GM19438 (cell line): ENCODE measurements around the gene MAOB.
"Not testable (repeated sequence)": the region's sequence is repeated elsewhere in the genome, so short reads cannot be mapped to it uniquely, and the experiment has no call there.

Experiments
- ATAC-seq: cut with Tn5 transposase; IDR thresholded peaks from one replicate; pipeline ENCODE4 v1.9.1; 2021; ENCODE audit warnings: low read depth; ENCODE audit not compliant: unreplicated experiment

Gene MAOB

DNA sequence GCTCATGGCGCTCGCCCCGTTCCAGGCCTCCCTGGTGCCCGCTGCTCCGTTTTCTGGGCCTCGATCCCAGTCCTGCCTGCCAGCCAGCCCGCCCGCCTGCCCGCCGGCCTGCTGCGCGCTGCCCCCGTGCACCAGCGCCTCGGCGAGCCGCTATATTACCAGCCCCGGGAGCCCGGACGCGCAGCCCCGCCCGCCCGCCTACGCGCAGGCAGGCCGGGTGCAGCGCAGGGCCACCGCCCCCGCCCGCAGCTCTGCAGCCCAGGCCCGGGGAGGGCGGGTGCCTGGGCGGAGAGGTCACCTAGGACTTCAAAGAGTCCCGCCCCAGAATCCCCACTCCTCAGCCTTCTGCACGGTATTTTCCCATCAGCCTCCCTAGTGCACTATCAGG lies at the start of gene MAOB:
Gene MAOB (minus strand): TSS at position 157 of the 388 bp plus-strand sequence. CDS start 151 bp downstream, at position 6.
- no peak for ATAC-seq

DNA sequence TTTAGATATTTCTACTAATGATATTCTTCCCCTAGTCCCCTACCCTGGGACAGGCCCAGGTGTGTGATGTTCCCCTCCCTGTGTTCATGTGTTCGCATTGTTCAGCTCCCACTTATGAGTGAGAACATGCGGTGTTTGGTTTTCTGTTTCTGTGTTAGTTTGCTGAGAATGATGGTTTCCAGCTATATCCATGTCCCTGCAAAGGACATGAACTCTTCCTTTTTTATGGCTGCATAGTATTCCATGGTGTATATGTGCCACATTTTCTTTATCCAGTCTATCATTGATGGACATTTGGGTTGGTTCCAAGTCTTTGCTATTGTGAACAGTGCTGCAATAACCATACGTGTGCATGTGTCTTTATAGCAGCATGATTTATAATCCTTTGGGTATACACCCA lies 39.8 kb upstream of the MAOB start:
- not testable (repeated sequence) for ATAC-seq

DNA sequence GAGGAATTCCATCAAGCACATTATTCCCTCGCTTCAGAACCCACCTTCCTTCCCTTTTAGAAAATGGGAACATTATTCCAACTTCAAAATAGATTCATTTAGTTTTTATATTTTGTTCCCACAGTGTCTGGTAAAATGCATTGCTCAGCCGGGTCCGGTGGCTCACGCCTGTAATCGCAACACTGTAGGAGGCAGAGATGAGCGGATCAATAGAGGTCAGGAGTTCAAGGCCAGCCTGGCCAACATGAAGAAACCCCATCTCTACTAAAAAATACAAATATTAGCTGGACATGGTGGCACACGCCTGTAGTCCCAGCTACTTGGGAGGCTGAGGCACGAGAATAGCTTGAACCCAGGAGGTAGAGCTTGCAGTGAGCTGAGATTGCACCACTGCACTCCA lies 28.5 kb upstream of the MAOB start:
- not testable (repeated sequence) for ATAC-seq

DNA sequence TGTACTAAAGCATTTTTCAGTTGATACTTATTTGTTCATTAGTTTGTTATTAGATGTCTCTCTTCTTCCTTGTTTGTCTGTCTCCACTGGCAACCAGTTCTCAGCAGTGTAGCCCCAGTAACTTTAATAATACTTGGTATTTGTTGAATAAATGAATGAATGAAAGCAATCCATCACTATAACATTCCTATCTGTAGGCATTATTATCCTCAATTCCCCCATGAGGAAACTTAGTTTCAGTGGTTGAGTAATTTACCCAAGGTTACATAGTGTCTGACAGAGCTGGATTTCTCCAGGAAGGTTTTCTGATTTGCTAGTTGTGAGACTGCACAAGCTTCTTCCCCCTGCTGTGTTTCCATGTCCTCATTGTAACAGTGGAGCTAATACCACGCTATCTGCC lies 27.8 kb upstream of the MAOB start:
- ATAC-seq = no peak

DNA sequence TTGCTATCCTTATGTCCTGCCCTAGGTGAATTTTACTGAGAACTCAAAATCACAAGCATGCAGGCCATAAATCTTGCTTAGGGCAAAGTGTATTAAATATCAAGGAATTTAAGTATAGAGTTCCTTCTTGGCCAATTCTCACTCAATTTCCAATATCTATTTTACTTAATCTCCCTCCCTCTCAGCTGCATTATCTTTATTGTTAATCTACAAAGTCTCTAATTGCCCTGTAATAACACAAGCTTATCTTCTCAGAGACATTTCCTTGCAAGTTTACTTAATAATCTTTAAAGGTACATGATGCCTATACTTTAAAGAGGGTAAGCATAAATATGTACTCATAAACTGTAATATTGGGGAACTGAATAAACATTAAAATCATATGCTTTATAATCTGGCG lies 26.9 kb upstream of the MAOB start:
- ATAC-seq = no peak

DNA sequence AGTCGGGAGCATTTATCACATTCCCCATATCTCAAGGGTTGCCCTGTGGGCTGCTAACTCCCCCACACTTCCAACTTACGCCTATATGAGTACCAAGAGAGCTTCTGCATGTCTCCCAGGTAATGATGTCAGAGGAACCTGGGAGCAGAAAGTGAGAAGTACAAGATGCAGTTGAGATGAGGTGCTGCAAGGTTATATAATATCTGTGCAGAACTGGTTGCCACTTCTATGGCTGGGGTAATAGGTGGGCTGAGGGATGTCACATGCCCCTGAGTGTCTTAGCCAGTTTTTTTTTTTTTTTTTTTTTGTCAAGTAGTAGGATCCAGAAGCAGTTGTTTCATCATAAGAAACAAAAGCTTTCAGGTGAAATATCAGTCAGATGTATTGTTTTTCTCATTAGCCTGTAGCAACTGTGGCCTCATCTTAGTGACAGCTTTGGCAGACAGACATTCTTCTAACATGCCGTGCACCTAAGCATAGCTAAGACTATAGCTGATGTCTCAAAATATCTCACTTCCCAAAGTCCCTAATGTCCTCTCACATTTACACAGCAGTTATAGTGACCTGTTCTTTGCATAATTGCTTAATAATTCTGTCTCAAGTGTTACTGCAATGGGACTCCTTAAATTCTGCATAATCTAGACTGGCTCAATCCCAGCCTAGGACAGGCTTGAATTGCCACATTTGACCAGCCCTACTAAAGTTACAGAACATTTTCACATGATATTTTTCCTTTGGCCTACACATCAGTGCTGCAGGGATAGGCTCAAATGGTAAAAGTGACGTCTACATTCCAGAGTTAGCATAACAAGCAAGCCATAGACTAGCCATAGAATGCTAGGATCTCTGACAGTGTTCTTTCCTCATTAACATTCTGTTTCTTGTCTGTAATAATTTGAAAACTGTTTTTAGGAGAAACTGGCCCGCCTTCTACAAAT lies 17.9 kb upstream of the MAOB start:
- no peak for ATAC-seq

DNA sequence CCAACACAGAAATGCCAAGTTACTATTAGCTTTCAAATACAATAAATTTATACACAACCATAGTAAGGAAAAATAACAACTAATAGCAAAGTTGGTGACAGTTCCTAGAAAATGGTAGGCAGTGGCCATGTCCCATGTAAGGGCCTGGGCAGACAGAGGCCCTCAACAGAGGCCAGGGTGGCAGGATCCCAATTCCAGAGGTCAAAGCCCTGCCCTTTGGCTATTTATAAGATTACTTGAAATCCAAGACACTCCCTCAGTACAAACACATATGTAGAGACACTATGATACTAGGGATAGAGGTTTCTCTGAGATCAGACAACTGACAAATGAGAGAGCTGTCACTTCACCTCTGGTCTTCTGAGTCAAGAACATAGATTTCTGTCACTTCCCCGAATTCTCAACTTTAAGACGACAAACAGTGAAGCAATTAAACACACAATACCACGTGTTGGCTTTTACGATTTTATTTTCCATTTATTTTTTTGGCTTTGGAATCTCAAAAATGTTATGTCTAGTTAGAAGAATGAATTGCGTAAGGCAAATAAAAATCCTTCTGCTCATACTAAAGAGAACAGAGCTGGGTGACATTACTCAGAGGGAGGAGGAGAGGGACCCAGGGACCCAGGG lies 16.3 kb upstream of the MAOB start:
- no peak for ATAC-seq

DNA sequence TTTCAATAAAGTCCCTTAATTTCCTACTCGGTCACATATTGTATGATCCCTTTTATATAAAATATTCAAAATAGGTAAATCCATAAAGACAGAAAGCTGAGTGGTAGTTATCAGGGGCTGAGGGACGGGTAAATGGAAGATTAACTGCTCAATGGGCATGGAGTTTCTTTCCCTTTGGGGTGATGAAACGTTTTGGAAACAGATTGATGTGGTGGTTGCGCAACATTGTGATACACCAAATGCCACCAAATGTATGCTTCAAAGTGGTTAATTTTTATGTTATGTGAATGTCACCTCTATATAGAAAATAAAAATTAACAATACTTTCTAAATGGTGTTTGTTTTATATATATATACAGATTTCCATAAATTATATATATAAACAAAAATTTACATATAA lies 15.0 kb upstream of the MAOB start:
- ATAC-seq = no peak

DNA sequence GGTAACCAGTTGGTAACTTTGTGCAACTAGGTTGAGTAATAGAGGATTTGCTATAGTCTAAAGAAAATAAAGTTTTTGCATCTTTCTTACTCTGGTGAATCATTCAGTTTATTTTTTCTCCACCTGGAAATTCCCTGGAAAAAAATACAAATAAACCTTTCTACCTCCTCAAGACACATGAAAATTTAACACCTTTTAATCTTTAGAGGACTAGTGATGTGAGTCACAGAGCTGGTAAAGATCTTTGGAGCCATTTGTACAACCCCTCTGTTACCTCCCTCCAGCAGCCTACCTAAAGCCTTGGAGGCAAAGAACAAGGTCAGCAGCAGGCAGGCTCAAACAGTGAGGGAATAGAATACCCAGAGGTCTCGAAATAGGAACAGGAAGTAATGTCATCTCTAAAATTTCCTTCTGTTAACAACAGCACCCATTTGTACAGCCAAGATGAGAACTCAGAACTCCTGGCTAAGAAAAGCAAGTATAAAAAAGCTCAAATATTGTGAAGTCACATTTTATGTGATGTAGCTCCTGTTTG lies 10.2 kb upstream of the MAOB start:
- ATAC-seq = no peak

DNA sequence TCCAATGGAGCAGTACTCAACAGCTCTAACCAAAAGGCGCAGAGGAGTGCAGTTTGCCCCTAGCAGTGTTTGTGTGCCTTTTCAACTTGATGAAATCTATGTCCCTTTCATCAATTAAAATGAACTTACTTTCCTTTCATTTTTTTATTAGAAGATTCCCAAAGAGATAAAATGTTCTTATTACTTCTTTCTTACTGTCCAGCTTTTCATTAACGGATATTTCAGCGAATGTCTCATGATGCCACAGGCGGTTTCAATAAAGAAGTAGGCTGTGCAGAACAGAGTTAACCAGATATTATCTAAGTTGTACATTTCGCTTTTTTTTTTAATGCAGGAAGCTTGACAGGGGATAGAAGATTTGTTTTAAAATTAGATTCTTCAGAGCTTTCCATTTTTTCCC lies 3.4 kb upstream of the MAOB start:
- ATAC-seq = no peak

DNA sequence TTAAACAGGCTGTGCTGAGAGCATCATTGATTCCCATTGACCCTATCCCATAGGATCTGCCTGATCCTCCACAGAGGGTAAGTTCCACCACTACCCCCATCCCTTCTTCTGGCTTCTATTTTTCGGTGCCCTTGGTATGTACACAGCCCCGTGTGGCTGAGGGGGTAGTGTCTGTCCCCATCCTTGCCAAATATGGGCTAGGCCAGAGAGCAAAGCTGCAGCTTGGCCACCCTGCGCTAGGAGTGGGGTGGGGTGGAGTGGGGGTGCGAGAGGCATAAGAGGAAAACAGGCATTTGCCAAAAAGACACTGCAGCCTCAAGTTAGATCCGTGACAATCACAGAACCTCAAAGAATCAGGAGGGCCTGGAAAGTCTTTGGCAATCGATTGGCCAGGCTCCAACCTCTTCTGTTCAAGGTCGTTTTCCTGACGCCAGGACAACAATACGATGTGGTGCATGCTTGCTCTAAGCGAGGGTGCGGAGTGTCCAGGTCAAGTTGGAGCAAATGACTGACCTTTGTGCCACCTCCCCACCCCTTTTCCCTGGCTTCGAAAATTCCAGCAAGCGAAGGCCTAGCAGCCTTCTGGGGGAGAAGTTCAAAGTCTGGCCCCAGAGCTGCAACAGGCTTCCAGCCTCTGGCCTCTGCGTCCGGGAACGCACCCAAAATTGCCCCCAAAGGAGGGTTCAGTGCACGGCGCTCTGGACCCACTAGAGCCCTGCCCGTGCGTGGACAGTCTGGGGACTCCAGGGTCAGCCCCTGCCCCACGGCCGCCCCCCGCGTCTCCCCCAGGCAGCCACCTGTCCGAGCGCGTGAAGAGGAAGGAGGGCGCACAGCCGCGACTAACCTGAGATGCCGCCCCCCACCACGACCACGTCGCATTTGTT lies 598 bp downstream of the MAOB start:
- ATAC-seq = no peak

DNA sequence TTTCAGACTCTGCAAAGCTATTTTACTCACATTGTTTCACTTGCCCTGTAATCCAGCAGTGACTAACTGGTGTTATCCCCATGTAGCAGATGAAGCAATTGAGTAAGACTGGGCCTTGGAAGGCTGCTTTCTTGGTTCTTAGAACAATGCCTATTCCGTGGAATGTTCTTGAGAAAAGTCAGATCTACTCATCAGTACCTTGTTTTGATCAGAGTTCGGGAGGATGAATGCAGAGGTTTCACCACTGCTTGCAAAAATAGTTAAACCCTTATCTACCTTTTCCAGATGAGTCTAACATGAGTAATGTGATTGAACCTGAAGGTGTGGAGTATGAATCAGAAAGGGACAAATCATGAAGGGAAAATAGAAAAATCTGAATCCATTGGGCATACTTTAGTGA lies 1.8 kb downstream of the MAOB start:
- ATAC-seq = no peak

DNA sequence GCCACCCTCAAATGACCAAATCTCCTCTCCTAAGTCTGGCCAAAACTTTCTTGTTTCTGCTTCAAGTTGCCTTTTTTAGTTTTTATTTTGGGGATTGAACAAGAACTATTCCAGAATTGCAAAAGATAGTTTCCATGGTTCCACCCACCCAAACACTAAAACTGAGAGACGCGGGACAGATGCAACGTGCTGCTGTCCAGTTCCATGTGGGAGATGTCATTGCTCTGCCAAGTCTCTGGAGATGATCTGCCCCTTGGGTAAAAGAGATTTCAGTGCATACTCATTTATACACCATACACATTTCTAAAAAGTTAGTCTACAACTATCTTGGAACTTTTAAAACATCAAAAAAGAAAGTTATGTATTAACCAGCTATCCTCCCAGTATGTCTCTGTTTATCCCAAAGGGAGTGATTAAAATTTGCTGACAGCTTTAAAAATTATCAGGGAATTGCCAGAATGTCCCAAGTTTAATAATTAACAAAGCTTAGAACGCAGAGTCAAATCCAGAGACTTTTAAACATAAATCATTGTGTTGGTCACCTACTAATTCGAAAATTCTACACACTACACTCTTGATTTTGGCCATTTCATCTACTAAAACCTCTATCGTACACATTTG lies 3.2 kb downstream of the MAOB start:
- no peak for ATAC-seq

DNA sequence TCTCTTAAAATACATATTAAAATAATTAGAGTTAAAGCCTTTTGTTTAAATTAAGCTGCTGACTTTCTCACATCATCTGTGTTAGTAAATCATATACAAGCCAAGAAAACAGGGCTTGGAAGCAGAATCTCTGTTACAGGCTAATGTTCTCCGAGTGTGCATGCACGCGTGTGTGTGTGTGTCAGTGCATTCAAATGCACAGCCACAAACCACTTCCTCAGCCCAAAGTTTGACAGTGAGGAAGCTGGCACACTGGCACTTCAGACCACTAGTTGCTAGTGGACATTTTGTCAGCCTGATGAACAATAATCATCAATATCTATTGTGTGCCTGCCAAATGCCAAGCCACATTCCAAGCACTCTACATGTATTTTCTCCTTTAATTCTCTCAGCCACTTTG lies 5.6 kb downstream of the MAOB start:
- ATAC-seq = no peak

DNA sequence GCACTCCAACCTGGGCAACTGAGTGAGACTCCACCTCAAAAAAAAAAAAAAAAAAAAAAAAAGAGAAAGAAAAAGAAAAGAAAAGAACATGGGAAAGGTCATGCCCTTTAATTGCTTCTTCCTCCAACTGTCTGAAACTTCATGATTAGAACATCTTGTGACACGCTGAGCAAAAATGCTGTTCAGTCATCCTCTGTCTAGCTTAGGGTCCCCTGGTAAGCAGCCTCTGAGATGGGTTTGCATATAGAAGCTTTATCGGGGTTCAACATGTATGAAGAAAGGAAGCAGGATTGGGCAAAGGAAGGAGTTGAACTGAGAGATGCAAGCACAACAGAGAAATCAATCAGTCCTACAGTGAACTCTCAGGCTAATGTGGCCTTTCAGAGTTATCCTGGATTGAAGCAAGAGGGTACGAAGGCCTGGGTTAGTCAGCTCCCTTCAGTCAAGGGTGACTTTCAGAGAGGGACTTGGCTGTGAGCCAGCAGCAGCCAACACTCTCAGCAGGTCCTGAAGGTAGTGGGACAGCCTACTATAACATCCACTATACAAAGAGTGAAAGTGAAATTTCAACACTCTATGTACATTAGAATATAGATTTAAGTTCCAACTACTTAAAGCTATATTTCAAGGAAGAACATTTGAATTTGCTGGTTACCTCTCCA lies 11.4 kb downstream of the MAOB start:
- ATAC-seq = no peak

DNA sequence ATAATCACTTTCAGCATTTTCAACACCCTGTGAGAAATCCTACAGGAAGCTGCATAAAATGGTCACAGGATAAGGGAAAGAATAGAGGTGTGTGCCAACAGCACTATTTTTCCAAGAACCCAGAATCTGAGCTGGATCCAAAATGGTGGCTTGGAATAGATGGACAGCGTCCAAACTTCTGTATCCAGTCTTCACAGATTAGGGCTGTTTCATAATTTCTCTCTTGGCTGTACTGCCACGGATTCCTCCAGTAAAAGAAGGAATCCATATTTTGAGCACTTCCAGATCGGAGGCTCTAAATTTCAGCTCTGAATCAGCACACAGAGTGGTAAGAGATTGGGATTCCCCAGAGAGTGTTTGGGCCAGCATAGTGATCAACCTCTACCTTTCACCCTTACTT lies 12.2 kb downstream of the MAOB start:
- ATAC-seq = no peak

DNA sequence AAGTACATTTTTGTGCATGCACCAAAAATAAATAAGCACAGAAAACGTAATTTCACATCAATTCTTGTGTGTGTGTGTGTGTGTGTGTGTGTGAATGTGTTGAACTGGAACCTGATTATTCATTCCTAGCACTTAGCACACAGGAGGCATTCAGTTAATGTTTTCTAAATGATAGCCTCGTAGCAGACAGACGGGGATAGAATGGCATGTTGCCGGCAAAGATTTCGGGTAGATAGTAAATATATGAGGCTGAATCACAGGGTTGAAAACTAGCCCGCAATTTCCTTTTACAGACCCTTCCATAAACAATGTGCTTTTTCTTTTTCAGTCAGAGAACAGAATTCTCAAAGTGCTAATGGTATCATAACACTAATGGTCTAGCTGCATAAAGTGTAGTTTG lies 13.5 kb downstream of the MAOB start:
- ATAC-seq = no peak

DNA sequence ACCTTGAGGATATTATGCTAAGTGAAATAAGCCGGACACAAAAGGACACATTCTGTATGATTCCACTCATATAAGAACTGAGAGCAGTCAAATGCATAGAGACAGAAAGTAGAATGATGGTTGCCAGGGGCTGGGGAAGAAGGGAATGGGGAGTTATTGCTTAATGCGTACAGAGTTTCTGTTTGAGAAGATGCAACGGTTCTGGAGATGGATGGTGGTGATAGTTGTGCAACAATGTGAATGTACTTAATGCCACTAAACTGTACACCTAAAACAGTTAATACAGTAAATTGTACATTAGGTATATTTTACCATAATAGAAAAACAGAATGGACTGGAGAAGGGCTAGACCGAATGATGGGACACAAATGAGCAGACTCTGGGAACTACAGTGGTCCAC lies 15.8 kb downstream of the MAOB start:
- no peak for ATAC-seq

DNA sequence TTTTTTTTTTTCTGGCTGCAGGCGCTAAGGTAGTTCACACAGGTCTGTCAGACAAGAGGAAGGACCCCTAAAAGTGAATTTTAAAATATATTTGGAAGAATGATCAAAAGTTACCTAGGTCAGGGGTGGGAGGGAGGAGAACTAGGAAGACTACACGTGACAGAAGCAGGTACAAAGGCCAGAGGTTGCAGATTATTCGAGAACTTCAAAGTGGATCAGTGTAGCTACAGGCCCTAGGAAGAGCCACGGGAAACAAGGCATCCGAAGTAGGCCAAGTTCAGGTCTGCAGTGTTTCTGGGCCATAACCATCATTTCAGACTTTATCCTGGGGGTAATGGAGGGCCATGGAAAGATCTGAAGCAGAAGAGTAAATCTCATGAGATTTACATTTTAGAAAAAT lies 16.5 kb downstream of the MAOB start:
- no peak for ATAC-seq

DNA sequence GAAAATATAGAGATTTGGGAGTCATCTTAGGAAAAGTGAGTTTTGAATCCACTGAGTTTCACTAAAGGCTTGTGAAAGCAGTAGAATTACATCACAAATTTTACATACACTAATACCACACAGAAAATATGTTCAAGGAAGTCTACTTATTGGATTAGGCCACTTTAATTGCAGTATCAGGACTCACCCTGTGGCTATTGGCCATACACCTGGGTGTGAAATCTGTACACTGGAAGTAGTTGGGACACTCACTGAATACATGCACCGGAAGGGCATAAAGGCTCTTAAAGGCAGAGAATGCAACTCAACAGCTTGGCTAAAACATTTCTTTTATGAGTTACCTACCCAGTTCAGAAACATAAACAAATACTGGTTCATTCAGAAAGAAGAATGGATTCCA lies 19.8 kb downstream of the MAOB start:
- ATAC-seq = no peak
